ENCODE measurements around the gene YAP1.

- TF ChIP-seq, protein P1, sequence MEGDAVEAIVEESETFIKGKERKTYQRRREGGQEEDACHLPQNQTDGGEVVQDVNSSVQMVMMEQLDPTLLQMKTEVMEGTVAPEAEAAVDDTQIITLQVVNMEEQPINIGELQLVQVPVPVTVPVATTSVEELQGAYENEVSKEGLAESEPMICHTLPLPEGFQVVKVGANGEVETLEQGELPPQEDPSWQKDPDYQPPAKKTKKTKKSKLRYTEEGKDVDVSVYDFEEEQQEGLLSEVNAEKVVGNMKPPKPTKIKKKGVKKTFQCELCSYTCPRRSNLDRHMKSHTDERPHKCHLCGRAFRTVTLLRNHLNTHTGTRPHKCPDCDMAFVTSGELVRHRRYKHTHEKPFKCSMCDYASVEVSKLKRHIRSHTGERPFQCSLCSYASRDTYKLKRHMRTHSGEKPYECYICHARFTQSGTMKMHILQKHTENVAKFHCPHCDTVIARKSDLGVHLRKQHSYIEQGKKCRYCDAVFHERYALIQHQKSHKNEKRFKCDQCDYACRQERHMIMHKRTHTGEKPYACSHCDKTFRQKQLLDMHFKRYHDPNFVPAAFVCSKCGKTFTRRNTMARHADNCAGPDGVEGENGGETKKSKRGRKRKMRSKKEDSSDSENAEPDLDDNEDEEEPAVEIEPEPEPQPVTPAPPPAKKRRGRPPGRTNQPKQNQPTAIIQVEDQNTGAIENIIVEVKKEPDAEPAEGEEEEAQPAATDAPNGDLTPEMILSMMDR (IDR thresholded peaks at IDR 0.05) = no peak
- TF ChIP-seq POLR2A (IDR thresholded peaks at IDR 0.05) = no peak
Observed at GRCh38 chr11:102220728-102221467, 110.7 kb downstream of the YAP1 start.
